ENCODE results near the gene KIF13A. TPM values are rescaled to one million over a fixed set of nuclear protein-coding genes. Genes with fewer than 3 reads are reported as not detected.

The KIF13A gene
- total and polyA plus RNA-seq, 2 donors from 2014 or later, result 12.6 to 35.9 TPM

- no peak for DNase-seq
- no peak for TF ChIP-seq CTCF (IDR thresholded peaks at IDR 0.05; ENCODE audit: borderline replicate concordance, extremely low read depth, insufficient read depth)
- intact Hi-C loops (cut with DNase I), result no loop called here
- Histone ChIP-seq H3K4me1 (ENCODE audit: control insufficient read depth in 2 of 3, insufficient read depth in 2 of 3, low read depth in 1 of 3, low read length in 3 of 3) (no peaks in the 10 kb centered on the region), H3K36me3 (ENCODE audit: control insufficient read depth in 2 of 3, insufficient read depth in 3 of 3, low read length in 3 of 3) (no peaks in the 10 kb centered on the region), H3K27me3 (ENCODE audit: control insufficient read depth, insufficient read depth, low read length) (no peaks in the 10 kb centered on the region), H3K9me3 (ENCODE audit: control insufficient read depth in 2 of 3, insufficient read depth in 1 of 3, low read length in 3 of 3) (no peaks in the 10 kb centered on the region), H3K4me3 (ENCODE audit: low read length in 3 of 3) (no peak overlapping the region), H3K9ac (ENCODE audit: low read length in 3 of 3) (no peak overlapping the region), H3K27ac (ENCODE audit: low read depth in 2 of 2, low read length in 2 of 2) (no peak overlapping the region)
- no peak for FAIRE-seq
These were observed 41.9 kb downstream of the KIF13A start for GRCh38 chr6:17945575-17945974.

- intact Hi-C loops (cut with DNase I), result no loop called here
- Histone ChIP-seq H3K4me1 (ENCODE audit: control insufficient read depth in 2 of 3, insufficient read depth in 2 of 3, low read depth in 1 of 3, low read length in 3 of 3) (no peaks in the 10 kb centered on the region), H3K9ac (ENCODE audit: low read length in 3 of 3) (no peak overlapping the region), H3K27me3 (ENCODE audit: control insufficient read depth, insufficient read depth, low read length) (no peaks in the 10 kb centered on the region), H3K27ac (ENCODE audit: low read depth in 2 of 2, low read length in 2 of 2) (no peak overlapping the region), H3K9me3 (ENCODE audit: control insufficient read depth in 2 of 3, insufficient read depth in 1 of 3, low read length in 3 of 3) (no peaks in the 10 kb centered on the region), H3K36me3 (ENCODE audit: control insufficient read depth in 2 of 3, insufficient read depth in 3 of 3, low read length in 3 of 3) (no peaks in the 10 kb centered on the region), H3K4me3 (ENCODE audit: low read length in 3 of 3) (no peak overlapping the region)
- FAIRE-seq, result no peak
- TF ChIP-seq CTCF (IDR thresholded peaks at IDR 0.05; ENCODE audit: borderline replicate concordance, extremely low read depth, insufficient read depth), result no peak
- no peak for DNase-seq
These were observed 42.3 kb downstream of the KIF13A start for GRCh38 chr6:17945111-17945510.

GRCh38 chr6:17941318-17941717 lies 46.1 kb downstream of the KIF13A start:
- FAIRE-seq, result no peak
- no peak for TF ChIP-seq CTCF (IDR thresholded peaks at IDR 0.05; ENCODE audit: borderline replicate concordance, extremely low read depth, insufficient read depth)
- no peak for DNase-seq

GRCh38 chr6:17940151-17940792 lies 47.2 kb downstream of the KIF13A start:
- no peak for FAIRE-seq
- DNase-seq, result no peak
- intact Hi-C loops (cut with DNase I), result no loop called here

More at GRCh38 chr6:17941318-17941717, 46.1 kb downstream of the KIF13A start:
- no peaks in the 10 kb centered on the region for H3K9me3 ChIP-seq (ENCODE audit: control insufficient read depth in 2 of 3, insufficient read depth in 1 of 3, low read length in 3 of 3)
- H3K9ac ChIP-seq (ENCODE audit: low read length in 3 of 3), result no peak overlapping the region
- H3K27me3 ChIP-seq (ENCODE audit: control insufficient read depth, insufficient read depth, low read length), result no peaks in the 10 kb centered on the region
- no peaks in the 10 kb centered on the region for H3K36me3 ChIP-seq (ENCODE audit: control insufficient read depth in 2 of 3, insufficient read depth in 3 of 3, low read length in 3 of 3)
- intact Hi-C loops (cut with DNase I), result no loop called here
- no peak overlapping the region for H3K4me3 ChIP-seq (ENCODE audit: low read length in 3 of 3)
- no peak overlapping the region for H3K27ac ChIP-seq (ENCODE audit: low read depth in 2 of 2, low read length in 2 of 2)
- H3K4me1 ChIP-seq (ENCODE audit: control insufficient read depth in 2 of 3, insufficient read depth in 2 of 3, low read depth in 1 of 3, low read length in 3 of 3), result no peaks in the 10 kb centered on the region

More at GRCh38 chr6:17940151-17940792, 47.2 kb downstream of the KIF13A start:
- Histone ChIP-seq H3K4me1 (ENCODE audit: control insufficient read depth in 2 of 3, insufficient read depth in 2 of 3, low read depth in 1 of 3, low read length in 3 of 3) (no peaks in the 10 kb centered on the region), H3K9me3 (ENCODE audit: control insufficient read depth in 2 of 3, insufficient read depth in 1 of 3, low read length in 3 of 3) (no peaks in the 10 kb centered on the region), H3K9ac (ENCODE audit: low read length in 3 of 3) (no peak overlapping the region), H3K27ac (ENCODE audit: low read depth in 2 of 2, low read length in 2 of 2) (no peak overlapping the region), H3K27me3 (ENCODE audit: control insufficient read depth, insufficient read depth, low read length) (no peaks in the 10 kb centered on the region), H3K36me3 (ENCODE audit: control insufficient read depth in 2 of 3, insufficient read depth in 3 of 3, low read length in 3 of 3) (no peaks in the 10 kb centered on the region), H3K4me3 (ENCODE audit: low read length in 3 of 3) (no peak overlapping the region)
- TF ChIP-seq CTCF (IDR thresholded peaks at IDR 0.05; ENCODE audit: borderline replicate concordance, extremely low read depth, insufficient read depth), result no peak

Measured in kidney (tissue), 14 donors.